ENCODE measurements around the gene TTC34.
"Not testable (repeated sequence)": the region's sequence is repeated elsewhere in the genome, so short reads cannot be mapped to it uniquely, and the experiment has no call there.

TTC34 gene

GRCh38 chr1:2796890-2797740 is 4.4 kb downstream of the TTC34 start:
- DNase-seq, result no peak

- DNase-seq, result no peak
Observed at GRCh38 chr1:2795926-2796325, 5.6 kb downstream of the TTC34 start.

DNA sequence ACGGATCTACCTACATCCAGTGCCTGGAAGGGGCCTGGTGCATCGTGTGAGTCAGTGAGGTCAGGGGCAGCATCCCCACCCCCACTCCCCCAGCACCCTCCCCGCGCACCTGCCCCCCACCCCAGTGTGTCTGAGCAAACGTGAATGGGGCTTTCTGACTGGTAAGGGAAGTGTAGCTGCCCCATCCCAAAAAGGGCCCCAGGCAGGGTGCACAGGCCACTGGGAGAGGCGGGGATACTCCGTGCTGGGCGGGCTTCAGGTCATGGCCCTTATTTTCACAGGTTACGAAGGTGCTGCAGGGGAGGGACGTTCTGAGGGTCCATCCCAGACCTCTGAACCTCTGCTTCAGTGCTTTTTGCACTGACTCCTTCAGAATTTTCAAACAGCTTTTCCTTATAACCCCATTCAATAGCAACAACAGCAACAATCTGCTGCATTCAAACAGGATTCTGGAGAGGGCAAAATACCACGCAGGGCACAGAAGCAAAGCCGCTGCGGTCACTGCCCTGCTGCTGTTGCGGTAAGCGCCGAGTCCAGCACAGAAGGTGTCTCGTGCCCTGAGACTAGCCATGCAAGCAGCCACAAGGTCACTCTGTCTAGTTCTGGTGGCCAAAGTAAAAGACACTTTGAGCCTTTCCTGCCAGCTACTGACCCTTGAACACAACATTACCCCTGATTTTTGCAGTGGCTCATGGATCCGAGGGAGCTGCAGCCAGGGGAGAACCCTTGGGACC is 10.3 kb downstream of the TTC34 start:
- DNase-seq, result no peak

DNA sequence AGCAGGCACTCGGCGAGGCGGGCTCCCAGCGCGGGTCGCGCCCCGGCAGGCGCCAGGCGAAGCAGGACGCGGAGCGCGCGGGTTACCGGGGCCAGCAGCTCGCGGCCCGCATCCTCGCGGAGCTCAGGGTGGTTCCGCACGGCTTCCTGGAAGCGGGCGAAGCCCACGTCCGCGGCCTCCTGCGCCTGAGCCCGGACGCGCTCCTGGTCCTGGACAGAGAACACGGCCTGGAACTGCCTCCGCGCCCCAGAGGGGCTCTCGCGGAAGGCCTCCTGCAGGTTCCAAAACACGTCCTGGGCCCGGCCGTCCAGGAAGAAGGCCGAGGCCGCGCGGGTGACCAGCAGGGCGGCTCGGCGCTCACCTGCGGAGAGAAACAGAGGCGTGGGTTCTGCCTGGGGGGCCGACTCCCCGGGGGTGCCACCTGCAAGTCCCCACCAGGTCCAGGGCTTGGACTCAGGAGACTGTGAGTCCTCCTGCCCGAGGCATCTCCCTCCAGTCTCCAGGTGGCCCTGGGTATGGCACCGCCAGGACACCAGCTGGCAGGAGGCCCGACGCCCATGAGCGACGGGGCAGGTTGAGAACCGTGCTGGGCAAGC is 11.4 kb downstream of the TTC34 start:
- no peak for DNase-seq

GRCh38 chr1:2789164-2789985 is 12.1 kb downstream of the TTC34 start:
- no peak for DNase-seq

DNA sequence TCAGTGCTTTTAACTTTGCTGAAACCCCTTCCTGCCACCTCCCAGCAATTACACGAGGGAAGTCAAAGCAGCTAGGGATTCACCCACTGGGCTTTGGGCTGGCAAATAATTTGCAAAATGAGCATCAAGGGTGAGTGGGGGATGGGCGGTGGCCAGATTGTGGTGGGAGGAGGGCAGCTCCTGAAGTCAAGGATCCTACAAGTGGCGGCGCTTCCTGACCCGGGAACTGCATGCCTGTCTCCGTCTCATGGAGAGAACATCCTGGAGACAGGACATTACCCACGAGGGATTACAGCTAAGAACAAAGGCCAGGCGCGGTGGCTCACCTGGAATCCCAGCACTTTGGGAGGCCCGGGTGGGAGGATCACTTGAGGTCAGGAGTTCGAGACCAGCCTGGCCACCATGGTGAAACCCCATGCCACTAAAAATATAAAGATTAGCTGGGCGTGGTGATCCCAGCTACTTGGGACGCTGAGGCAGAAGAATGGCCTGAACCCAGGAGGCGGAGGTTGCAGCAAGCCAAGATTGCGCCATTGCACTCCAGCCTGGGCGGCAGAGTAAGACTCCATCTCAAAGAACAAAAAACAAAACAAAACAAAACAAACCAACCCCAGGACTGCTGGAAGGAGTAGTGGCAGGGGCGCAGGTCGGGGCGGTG is 12.9 kb downstream of the TTC34 start:
- DNase-seq, result no peak

GRCh38 chr1:2787163-2787911 is 14.2 kb downstream of the TTC34 start:
- DNase-seq, result no peak

GRCh38 chr1:2786329-2787162 is 14.9 kb downstream of the TTC34 start:
- peak; percentile 61 for DNase-seq

GRCh38 chr1:2785631-2786328 is 15.7 kb downstream of the TTC34 start:
- DNase-seq, result no peak

GRCh38 chr1:2784854-2785630 is 16.5 kb downstream of the TTC34 start:
- DNase-seq, result no peak

DNA sequence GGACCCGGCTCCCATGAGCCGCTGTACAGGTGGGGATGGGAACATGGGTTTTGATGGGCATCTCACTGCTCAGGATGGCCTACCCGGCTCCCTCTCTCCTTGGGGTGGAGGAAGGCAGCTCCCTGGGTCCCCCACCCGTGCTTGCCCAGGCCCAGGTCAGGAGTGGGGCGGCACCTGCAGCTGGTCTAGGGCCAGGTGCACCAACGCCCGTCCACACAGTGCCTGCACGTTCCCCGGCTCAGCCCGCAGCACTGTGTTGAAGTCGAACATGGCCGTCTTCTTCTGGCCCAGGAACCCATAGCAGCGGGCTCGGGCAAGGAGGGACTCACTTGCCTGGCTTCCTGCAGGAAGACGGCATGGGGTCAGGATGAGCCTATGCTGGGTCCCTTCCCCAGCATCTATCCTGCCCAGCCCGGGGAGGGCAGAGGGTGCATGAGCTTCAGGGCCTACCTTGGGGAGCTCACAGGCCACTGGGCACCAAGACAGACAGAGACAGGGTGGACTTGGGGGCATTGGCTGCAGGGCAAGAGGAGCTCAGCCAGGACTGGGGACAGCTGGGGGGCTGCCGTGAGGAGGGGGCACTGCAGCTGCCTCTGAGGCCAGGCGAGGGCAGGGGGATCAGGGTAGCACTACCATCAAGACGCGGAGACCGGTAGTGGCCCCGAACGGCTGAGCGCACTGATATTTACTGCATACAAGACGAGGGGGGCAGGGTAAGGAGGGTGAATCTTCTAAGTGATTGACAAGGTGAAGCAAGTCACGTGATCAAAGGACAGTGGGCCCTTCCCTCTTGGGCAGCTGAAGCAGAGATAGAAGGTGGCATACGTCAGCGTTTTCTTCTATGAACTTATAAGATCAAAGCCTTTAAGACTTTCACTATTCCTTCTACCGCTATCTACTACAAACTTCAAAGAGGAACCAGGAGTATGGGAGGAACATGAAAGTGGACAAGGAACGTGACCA is 17.8 kb downstream of the TTC34 start:
- no peak for DNase-seq

DNA sequence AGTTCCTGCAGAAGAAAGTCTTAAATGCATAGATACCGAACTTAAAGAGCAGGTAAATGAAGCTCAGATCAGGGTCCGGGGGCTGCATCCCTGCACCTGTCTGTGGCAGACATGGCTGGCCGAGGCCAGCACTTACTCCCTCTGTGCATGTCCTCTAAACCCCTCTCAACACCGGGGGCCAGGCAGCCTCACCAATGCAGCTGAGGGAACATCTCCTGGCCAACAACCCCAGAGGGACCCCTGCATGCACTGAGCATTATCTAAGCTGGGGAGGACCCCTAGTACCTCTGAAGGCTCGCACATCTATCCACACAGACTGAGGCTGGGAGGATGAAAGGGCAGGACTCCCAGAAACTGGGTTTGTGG is 18.4 kb downstream of the TTC34 start:
- DNase-seq, result no peak

GRCh38 chr1:2781627-2782026 is 19.9 kb downstream of the TTC34 start:
- no peak for DNase-seq

DNA sequence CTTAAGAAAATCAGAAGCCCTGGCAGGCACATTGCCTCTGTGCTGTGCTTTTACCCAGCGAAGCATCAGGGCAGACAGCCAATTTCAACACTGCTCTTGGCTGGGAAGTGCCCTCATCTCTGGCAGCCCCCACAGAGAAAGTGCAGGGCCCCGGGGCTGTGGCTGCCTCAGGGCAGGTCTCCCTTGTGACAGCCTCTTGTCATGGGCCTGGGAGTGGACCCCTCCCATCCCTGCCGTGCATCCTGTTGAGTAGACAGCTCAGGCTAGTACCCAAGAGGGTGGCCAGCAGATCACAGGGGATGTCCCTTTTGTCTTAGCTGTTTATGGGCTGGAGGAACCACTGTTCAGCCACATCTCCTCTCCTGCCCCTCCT is 23.3 kb downstream of the TTC34 start:
- DNase-seq, result no peak

DNA sequence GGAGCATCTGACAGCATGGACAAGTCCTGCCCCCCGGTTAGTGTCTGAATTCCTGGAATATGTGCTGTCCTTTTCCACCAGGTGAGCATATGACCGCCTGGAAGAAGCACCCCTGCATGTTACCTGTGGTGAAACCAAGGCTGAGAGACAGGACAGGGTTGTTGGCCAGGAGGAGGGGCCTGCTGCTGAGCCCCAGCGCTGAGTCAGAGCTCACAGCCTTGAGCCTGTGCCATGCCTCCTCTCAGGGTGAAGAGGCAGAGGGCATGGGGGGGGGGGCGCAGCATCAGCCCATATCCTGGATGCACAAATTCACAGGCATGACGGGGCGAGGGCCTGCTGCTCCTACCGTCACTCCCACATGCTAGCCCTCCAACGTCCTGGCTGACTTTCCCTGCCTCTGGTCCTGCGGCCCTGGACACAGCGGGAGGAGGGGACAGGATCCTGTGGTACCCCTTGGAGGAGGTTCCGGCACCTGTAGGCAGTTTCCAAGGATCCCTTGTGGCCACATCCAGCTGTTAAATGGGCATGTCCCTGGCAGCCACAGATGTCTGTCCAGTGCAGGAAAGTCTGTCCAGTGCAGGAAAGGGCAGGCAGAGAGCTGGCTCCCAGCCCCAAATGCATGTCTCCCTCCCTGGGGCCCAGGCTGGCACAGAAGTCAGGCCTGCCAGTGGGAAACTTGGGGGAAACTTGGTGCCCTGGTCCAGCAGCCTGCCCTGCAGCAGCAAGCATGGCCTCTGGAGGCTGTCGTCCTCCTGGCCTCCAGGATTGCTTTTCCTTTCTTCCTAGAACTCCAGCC is 23.9 kb downstream of the TTC34 start:
- DNase-seq, result no peak

- DNase-seq, result not testable (repeated sequence)
Observed at GRCh38 chr1:2775333-2775732, 26.2 kb downstream of the TTC34 start.

DNA sequence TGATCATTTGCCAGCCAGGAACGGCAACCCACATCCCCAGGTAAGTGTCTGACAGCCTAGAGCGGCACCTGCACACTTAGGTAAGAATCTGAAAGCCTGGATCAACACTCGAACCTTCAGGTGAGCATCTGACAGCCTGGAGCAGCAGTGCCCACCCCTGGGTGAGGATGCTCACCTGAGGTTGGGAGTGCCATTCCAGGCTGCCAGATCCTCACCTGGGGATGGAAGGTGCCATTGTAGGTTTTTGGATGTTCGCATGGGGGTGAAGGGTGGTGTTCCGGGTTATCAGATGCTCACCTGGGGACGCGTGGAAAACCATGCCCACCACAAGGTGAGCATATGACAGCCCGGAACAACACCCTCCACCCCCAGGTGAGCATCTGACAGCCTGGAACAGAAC is 33.4 kb downstream of the TTC34 start:
- not testable (repeated sequence) for DNase-seq
